CD4-positive, alpha-beta T cell (primary cell): ENCODE measurements around the gene RIBC2. TPM values are rescaled to one million over a fixed set of nuclear protein-coding genes. Genes with fewer than 3 reads are reported as not detected.

Experiments used
- ATAC-seq: fragments of 200-7000 bp; cut with Tn5 transposase; one replicate; pipeline ENCODE4 v1.10.0; 2022; ENCODE audit warnings: mild to moderate bottlenecking; ENCODE audit not compliant: poor library complexity
- CTCF ChIA-PET: fragments of 350-600 bp; sonication (Branson Sonifier 250); formaldehyde crosslinking; loops from one replicate; lab custom pipeline; 2021; ENCODE audit warnings: antibody characterized with exemption, inconsistent platforms; lab: Charles Lee
- POLR2A ChIA-PET: fragments of 350-600 bp; sonication (Branson Sonifier 250); formaldehyde crosslinking; loops from one replicate; lab custom pipeline; 2021; ENCODE audit warnings: antibody characterized with exemption, inconsistent platforms; lab: Charles Lee
- DNase-seq, 14 experiments: peaks; one replicate each; pipeline ENCODE4 v3.0.0-alpha.2; 2013 to 2020; ENCODE audit warnings: mixed read lengths in 2 of 14
- H3K27ac ChIP-seq, 2 donors: one replicate each; pipeline versions ENCODE4 v1.5.1 to v1.7.0; 2013; ENCODE audit warnings: low read length in 2 of 2, low read depth in 1 of 2, mild to moderate bottlenecking in 1 of 2
- H3K27me3 ChIP-seq, 2 experiments: 1 replicate in 1 of 2; 2 replicates in 1 of 2; pipeline versions ENCODE4 v1.6.1 to v1.7.0; 2013; ENCODE audit warnings: low read length in 2 of 2, control low read depth in 1 of 2, mild to moderate bottlenecking in 1 of 2, moderate library complexity in 1 of 2; ENCODE audit not compliant: insufficient read depth in 2 of 2, control insufficient read depth in 1 of 2
- H3K36me3 ChIP-seq: one replicate; pipeline ENCODE4 v1.6.1; 2013; ENCODE audit warnings: low read length, control low read depth; ENCODE audit not compliant: insufficient read depth
- H3K4me1 ChIP-seq: one replicate; pipeline ENCODE4 v1.6.1; 2013; ENCODE audit warnings: low read length, control low read depth; ENCODE audit not compliant: insufficient read depth
- H3K4me3 ChIP-seq: one replicate; pipeline ENCODE4 v1.5.1; 2013; ENCODE audit warnings: mild to moderate bottlenecking, low read length, moderate library complexity
- H3K9me3 ChIP-seq, 2 experiments: 1 replicate in 1 of 2; 2 replicates in 1 of 2; pipeline versions ENCODE4 v1.6.1 to v1.7.0; 2013; ENCODE audit warnings: low read length in 2 of 2, mild to moderate bottlenecking in 2 of 2, control low read depth in 1 of 2, moderate library complexity in 1 of 2; ENCODE audit not compliant: control insufficient read depth in 1 of 2, insufficient read depth in 1 of 2
- H3K27ac Mint-ChIP-seq: one replicate; pipeline ENCODE4 v1.8.0; 2020; ENCODE audit warnings: mixed read lengths
- H3K27me3 Mint-ChIP-seq: one replicate; pipeline ENCODE4 v1.8.0; 2021; ENCODE audit warnings: mixed read lengths
- H3K36me3 Mint-ChIP-seq: one replicate; pipeline ENCODE4 v1.8.0; 2021; ENCODE audit warnings: low read depth, mixed read lengths
- H3K4me1 Mint-ChIP-seq: one replicate; pipeline ENCODE4 v1.8.0; 2021; ENCODE audit warnings: low read depth, mixed read lengths
- H3K4me3 Mint-ChIP-seq: one replicate; pipeline ENCODE4 v1.8.0; 2020; ENCODE audit warnings: mild to moderate bottlenecking, mixed read lengths
- H3K9me3 Mint-ChIP-seq: one replicate; pipeline ENCODE4 v1.8.0; 2020; ENCODE audit warnings: mixed read lengths
- CTCF ChIP-seq: fragments of 200-600 bp; IDR thresholded peaks from one replicate; pipeline ENCODE4 v1.8.0; 2022; ENCODE audit warnings: antibody characterized with exemption, mild to moderate bottlenecking
- intact Hi-C, 2 experiments: fragments of 100-400 bp; cut with DNase I in 1 of 2; cut with micrococcal nuclease in 1 of 2; formaldehyde crosslinking; loops; one replicate each; pipeline versions ENCODE4 v1.15.1 to v1.9.0; 2023 to 2025; cut with DNase I, micrococcal nuclease
- total RNA-seq, 174 experiments: library from RNA in 2 of 174; stranded (reverse) in 2 of 174; gene quantifications; one replicate each; pipeline ENCODE4 v1.2.3 and lab custom pipeline; 2021 to 2026

The RIBC2 gene
- total RNA-seq, 2 experiments from 2014 or later: 0.41 TPM; not detected in 1

GRCh38 chr22:45425101-45425500 lies 11.6 kb downstream of the RIBC2 start:
- intact Hi-C loops: no loop called here
- ChIA-PET POLR2A (no interaction called here), CTCF (no interaction called here)
- DNase-seq (no peak), ATAC-seq (no peak)
- H3K4me1 Mint-ChIP-seq: no peaks in the 10 kb centered on the region
- Histone ChIP-seq H3K27ac (no peak overlapping the region), H3K4me3 (no peak overlapping the region), H3K27me3 (no peaks in the 10 kb centered on the region), H3K36me3 (no peaks in the 10 kb centered on the region), H3K9me3 (no peaks in the 10 kb centered on the region), H3K4me1 (peaks cover 2% of the 10 kb centered on the region)
- H3K27ac Mint-ChIP-seq: no peak overlapping the region
- no peaks in the 10 kb centered on the region for H3K27me3 Mint-ChIP-seq
- H3K36me3 Mint-ChIP-seq: no peaks in the 10 kb centered on the region
- TF ChIP-seq CTCF: no peak
- H3K9me3 Mint-ChIP-seq: no peaks in the 10 kb centered on the region
- H3K4me3 Mint-ChIP-seq: no peak overlapping the region

GRCh38 chr22:45425531-45426265 lies 12.2 kb downstream of the RIBC2 start:
- H3K4me3 Mint-ChIP-seq: no peak overlapping the region
- TF ChIP-seq CTCF: no peak
- Histone ChIP-seq H3K27ac (no peak overlapping the region), H3K27me3 (no peaks in the 10 kb centered on the region), H3K36me3 (no peaks in the 10 kb centered on the region), H3K9me3 (no peaks in the 10 kb centered on the region), H3K4me3 (no peak overlapping the region), H3K4me1 (peaks cover 2% of the 10 kb centered on the region)
- ChIA-PET CTCF (no interaction called here), POLR2A (no interaction called here)
- no peak for ATAC-seq
- H3K27me3 Mint-ChIP-seq: no peaks in the 10 kb centered on the region
- no peak overlapping the region for H3K27ac Mint-ChIP-seq
- intact Hi-C loops: no loop called here
- no peaks in the 10 kb centered on the region for H3K36me3 Mint-ChIP-seq
- no peaks in the 10 kb centered on the region for H3K4me1 Mint-ChIP-seq
- DNase-seq: peak in 1 of 14 experiments; percentile 25
- H3K9me3 Mint-ChIP-seq: no peaks in the 10 kb centered on the region

DNA sequence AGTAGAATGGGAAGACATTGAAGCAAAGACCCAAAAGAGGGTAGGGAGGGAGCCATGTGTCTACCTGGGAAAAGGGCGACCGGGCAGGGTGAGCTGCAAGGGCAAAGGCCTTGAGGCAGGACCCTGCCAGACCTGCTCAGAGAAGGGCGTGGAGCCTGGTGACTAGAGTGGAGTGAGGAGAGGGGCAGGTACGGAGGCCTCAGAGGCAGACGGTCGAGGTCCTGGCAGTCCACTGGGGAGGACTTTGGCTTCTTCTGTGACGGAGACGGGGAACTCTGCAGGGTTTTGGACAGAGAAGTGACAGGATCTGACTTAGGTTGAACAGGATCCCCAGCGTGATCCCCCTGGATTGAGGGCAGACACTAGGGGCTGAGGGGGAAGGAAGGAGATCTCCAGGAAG lies 12.9 kb downstream of the RIBC2 start:
- intact Hi-C loops: no loop called here

More for the DNA sequence above, 12.9 kb downstream of the RIBC2 start:
- H3K36me3 ChIP-seq: no peaks in the 10 kb centered on the region
- TF ChIP-seq CTCF: no peak
- no peak for ATAC-seq
- no peak overlapping the region for H3K4me3 ChIP-seq
- H3K9me3 Mint-ChIP-seq: no peaks in the 10 kb centered on the region
- H3K36me3 Mint-ChIP-seq: no peaks in the 10 kb centered on the region
- peaks cover 2% of the 10 kb centered on the region for H3K4me1 ChIP-seq
- H3K27me3 Mint-ChIP-seq: no peaks in the 10 kb centered on the region
- H3K4me3 Mint-ChIP-seq: no peak overlapping the region
- ChIA-PET CTCF (no interaction called here), POLR2A (no interaction called here)
- H3K27me3 ChIP-seq: no peaks in the 10 kb centered on the region
- H3K27ac ChIP-seq: no peak overlapping the region
- H3K9me3 ChIP-seq: no peaks in the 10 kb centered on the region
- H3K27ac Mint-ChIP-seq: no peak overlapping the region
- DNase-seq: peak in 1 of 14 experiments; percentile 15
- no peaks in the 10 kb centered on the region for H3K4me1 Mint-ChIP-seq
